ENCODE data around the gene KPNA4.

The KPNA4 gene

GRCh38 chr3:160501325-160501724 lies 64.0 kb downstream of the KPNA4 start:
- no peak overlapping the region for H3K4me3 ChIP-seq (ENCODE audit: control insufficient read depth, low read depth, low read length)
- TF ChIP-seq CTCF (conservative IDR thresholded peaks at IDR 0.05; ENCODE audit: control insufficient read depth, insufficient read depth, low read depth, low read length) = no peak
- DNase-seq (ENCODE audit: low read depth) = no peak

DNA sequence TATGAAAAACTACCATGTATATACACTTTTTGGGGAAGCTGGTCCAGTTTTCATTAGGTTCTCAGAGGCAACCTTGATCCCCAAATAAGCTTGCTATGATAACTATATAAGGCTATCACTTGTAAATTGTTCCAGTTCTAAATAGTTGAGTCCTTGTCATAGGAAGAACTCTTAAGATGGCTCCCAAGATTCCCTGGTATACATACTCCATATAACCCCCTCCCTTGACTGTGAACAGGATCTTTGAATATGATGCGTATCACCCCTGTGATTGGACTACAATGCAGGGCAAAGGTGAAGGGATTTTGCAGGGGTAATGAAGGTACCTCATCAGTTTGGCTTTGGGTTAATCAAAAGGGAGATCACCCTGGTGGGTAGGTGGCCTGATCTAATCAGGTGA lies 67.2 kb downstream of the KPNA4 start:
- no peak for TF ChIP-seq CTCF (conservative IDR thresholded peaks at IDR 0.05; ENCODE audit: control insufficient read depth, insufficient read depth, low read depth, low read length)
- DNase-seq (ENCODE audit: low read depth) = no peak
- H3K4me3 ChIP-seq (ENCODE audit: control insufficient read depth, low read depth, low read length) = no peak overlapping the region

DNA sequence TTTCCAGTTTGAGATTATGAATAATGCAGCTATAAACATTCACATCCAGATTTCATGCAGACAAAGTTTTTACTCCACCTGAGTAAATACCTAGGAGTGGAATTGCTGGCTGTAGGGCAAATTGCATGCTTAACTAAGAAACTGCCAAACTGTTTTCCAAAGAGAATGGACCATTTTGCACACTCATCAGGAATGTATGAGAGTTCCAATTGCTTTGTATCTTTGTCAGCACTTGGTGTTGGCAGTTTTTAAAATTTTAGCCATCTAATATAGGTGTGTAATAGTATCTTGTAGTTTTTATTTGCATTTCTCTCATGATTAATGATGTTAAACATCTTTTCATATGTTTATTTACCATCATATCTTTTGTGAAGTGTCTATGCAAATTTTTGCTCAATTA lies 75.2 kb downstream of the KPNA4 start:
- TF ChIP-seq CTCF (conservative IDR thresholded peaks at IDR 0.05; ENCODE audit: control insufficient read depth, insufficient read depth, low read depth, low read length) = no peak
- DNase-seq (ENCODE audit: low read depth) = no peak
- no peak overlapping the region for H3K4me3 ChIP-seq (ENCODE audit: control insufficient read depth, low read depth, low read length)

DNA sequence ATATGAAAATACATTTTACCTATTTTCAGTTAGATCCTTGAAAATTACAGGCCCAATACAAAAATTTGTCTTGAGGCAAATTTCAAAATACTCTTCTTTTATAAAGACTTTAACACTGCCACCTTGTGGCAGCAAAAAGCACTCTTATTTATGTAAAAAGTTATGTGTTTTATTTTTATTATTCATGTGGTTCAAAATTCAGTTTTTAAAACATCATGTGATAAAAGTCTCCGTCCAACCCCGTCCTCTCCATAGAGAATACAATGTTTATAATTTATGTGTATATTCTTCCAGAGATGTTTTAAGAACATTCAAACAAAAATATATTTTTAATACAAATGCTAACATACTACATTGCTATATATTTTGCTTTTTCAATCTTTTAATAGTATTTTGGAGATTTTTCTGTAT lies 78.9 kb downstream of the KPNA4 start:
- DNase-seq (ENCODE audit: low read depth) = peak; percentile 67
- peak; percentile 52 for TF ChIP-seq CTCF (conservative IDR thresholded peaks at IDR 0.05; ENCODE audit: control insufficient read depth, insufficient read depth, low read depth, low read length)
- H3K4me3 ChIP-seq (ENCODE audit: control insufficient read depth, low read depth, low read length) = no peak overlapping the region

DNA sequence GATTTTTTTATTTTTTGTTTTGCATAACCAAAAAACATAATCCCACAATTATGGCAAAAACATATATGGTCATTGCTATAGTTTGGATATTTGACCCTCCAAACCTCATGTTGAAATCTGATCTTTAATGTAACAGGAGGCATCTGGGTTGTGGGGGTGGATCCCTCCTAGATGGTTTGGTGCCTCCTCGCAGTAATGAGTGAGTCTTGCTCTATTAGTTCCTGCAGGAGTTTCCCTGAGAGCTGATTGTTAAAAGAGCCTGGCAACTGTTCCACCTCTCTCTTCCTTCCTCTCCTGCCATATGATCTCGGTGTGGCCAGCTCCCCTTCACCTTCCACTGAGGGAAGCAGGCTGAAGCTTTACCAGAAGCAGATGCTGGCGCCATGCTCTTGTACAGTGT lies 82.6 kb downstream of the KPNA4 start:
- no peak for DNase-seq (ENCODE audit: low read depth)
- TF ChIP-seq CTCF (conservative IDR thresholded peaks at IDR 0.05; ENCODE audit: control insufficient read depth, insufficient read depth, low read depth, low read length) = no peak
- no peak overlapping the region for H3K4me3 ChIP-seq (ENCODE audit: control insufficient read depth, low read depth, low read length)

GRCh38 chr3:160481856-160482255 lies 83.5 kb downstream of the KPNA4 start:
- no peak for TF ChIP-seq CTCF (conservative IDR thresholded peaks at IDR 0.05; ENCODE audit: control insufficient read depth, insufficient read depth, low read depth, low read length)
- DNase-seq (ENCODE audit: low read depth) = no peak
- H3K4me3 ChIP-seq (ENCODE audit: control insufficient read depth, low read depth, low read length) = no peak overlapping the region

GRCh38 chr3:160480931-160481330 lies 84.4 kb downstream of the KPNA4 start:
- TF ChIP-seq CTCF (conservative IDR thresholded peaks at IDR 0.05; ENCODE audit: control insufficient read depth, insufficient read depth, low read depth, low read length) = no peak
- DNase-seq (ENCODE audit: low read depth) = peak; percentile 45
- H3K4me3 ChIP-seq (ENCODE audit: control insufficient read depth, low read depth, low read length) = no peak overlapping the region
